Measurements from ENCODE around the gene NF1. TPM values are rescaled to one million over a fixed set of nuclear protein-coding genes. Genes with fewer than 3 reads are reported as not detected.
"Not testable (repeated sequence)": the region's sequence is repeated elsewhere in the genome, so short reads cannot be mapped to it uniquely, and the experiment has no call there.

NF1 gene
- total and polyA plus RNA-seq, 2 of the 13 experiments (the other 11 are each of a cell fraction or from before 2014, with no cell fraction given), result 21.5 to 26.5 TPM

- no peak for TF ChIP-seq ZNF180 (CRISPR knock-in tag; IDR thresholded peaks at IDR 0.05; ENCODE audit: borderline replicate concordance, low read depth)
These were observed 17.4 kb downstream of the NF1 start (continued) for GRCh38 chr17:31112001-31112661.

GRCh38 chr17:31113368-31113767 lies 18.6 kb downstream of the NF1 start:
- H3K36me3 ChIP-seq (replicated peaks in 1 of 2; ENCODE audit: control insufficient read depth in 1 of 2, insufficient read depth in 2 of 2, low read length in 2 of 2); H3K27me3 ChIP-seq (ENCODE audit: control insufficient read depth in 1 of 2, insufficient read depth in 2 of 2, low read length in 2 of 2); H3K9me3 ChIP-seq (ENCODE audit: low read length); H3K4me3 ChIP-seq (replicated peaks in 1 of 3; ENCODE audit: insufficient read depth in 1 of 3, low read depth in 2 of 3, low read length in 3 of 3); H3K4me2 ChIP-seq (ENCODE audit: low read depth, low read length); H2AFZ ChIP-seq (ENCODE audit: low read length); H3K9ac ChIP-seq (ENCODE audit: insufficient read depth, low read depth, low read length); in situ Hi-C loops (cut with HindIII; ENCODE audit: extremely low pct_ligation_motif_present, low pct_unique_long_range_greater_than_20kb); intact Hi-C loops (cut with micrococcal nuclease; ENCODE audit: unreplicated experiment); CTCF ChIA-PET (ENCODE audit: low intra/inter-chr PET ratio, low total read pairs); H4K20me1 ChIP-seq (ENCODE audit: insufficient read depth, low read length); FAIRE-seq; BruUV-seq (replicated peaks); TF ChIP-seq HNF4G (IDR thresholded peaks at IDR 0.05; ENCODE audit: borderline replicate concordance, low read depth, low read length); SOX13 (IDR thresholded peaks at IDR 0.05): not testable (repeated sequence)
- POLR2A ChIA-PET, result interaction anchor here (0.6 to 1.2 kb wide), 2 partner anchors 17 to 19 kb away, joined by 3 to 4 read pairs; partner anchors contain the start of gene NF1
- 52% methylated on average over 7 of the region's 7 CpGs for WGBS (ENCODE audit: low lambda C conversion rate)
- Histone ChIP-seq H3K79me2 (ENCODE audit: insufficient read depth, low read length) (peaks cover 27% of the 10 kb centered on the region), H3K27ac (ENCODE audit: extremely low read length, insufficient read depth, low read length) (peak overlapping the region; percentile 16), H3K4me1 (ENCODE audit: insufficient read depth, low read length) (peaks cover 16% of the 10 kb centered on the region)
- ATAC-seq, result peak; percentile 73
- peak; percentile 27 for DNase-seq (ENCODE audit: low spot score)
- TF ChIP-seq CBX5 (CRISPR knock-in tag; IDR thresholded peaks at IDR 0.05; ENCODE audit: borderline replicate concordance) (peak; percentile 56; the same call in 1 of the 2 replicates), FOXO1 (CRISPR knock-in tag; IDR thresholded peaks at IDR 0.05) (peak; percentile 83), ZMYM3 (CRISPR knock-in tag; IDR thresholded peaks at IDR 0.05) (peak; percentile 64; the same call in 1 of the 2 replicates), MIER3 (CRISPR knock-in tag; IDR thresholded peaks at IDR 0.05; ENCODE audit: borderline replicate concordance) (peak; percentile 17; the same call in 1 of the 2 replicates), ELF3 (CRISPR knock-in tag; IDR thresholded peaks at IDR 0.05) (peak; percentile 20; the same call in 1 of the 2 replicates), TEAD3 (CRISPR knock-in tag; optimal IDR thresholded peaks at IDR 0.05; ENCODE audit: borderline replicate concordance) (peak; percentile 20), HNF4G (CRISPR knock-in tag; IDR thresholded peaks at IDR 0.05; ENCODE audit: borderline replicate concordance, low read depth) (0 out of 2 replicates have a peak, but pooled peaks have one; percentile 32), CEBPB (IDR thresholded peaks at IDR 0.05; ENCODE audit: borderline replicate concordance, low read depth, low read length) (peak; percentile 62; the same call in 1 of the 2 replicates), GABPB1 (CRISPR knock-in tag; IDR thresholded peaks at IDR 0.05) (0 out of 2 replicates have a peak, but pooled peaks have one; percentile 11), SOX13 (CRISPR knock-in tag; conservative IDR thresholded peaks at IDR 0.05 in 1 of 2, IDR thresholded peaks at IDR 0.05 in 1 of 2) (peak in 1 of 2 experiments; percentile 46; a peak in 1 of 4 replicates), NR2C2 (CRISPR knock-in tag; IDR thresholded peaks at IDR 0.05; ENCODE audit: borderline replicate concordance) (peak; percentile 63; the same call in 1 of the 2 replicates), HOXA3 (CRISPR knock-in tag; IDR thresholded peaks at IDR 0.05) (peak; percentile 48; the same call in 1 of the 2 replicates), ZNF574 (CRISPR knock-in tag; IDR thresholded peaks at IDR 0.05) (peak; percentile 28; the same call in 1 of the 2 replicates), BCL6 (CRISPR knock-in tag; IDR thresholded peaks at IDR 0.05) (peak; percentile 36; the same call in 1 of the 2 replicates), ZMYM4 (CRISPR knock-in tag; IDR thresholded peaks at IDR 0.05) (peak; percentile 76; the same call in 1 of the 2 replicates), ERF (CRISPR knock-in tag; IDR thresholded peaks at IDR 0.05) (peak; percentile 32; the same call in 1 of the 2 replicates)
